Adrenal gland (tissue), 12 donors: ENCODE data around the gene SEC16A. TPM values are rescaled to one million over a fixed set of nuclear protein-coding genes. Genes with fewer than 3 reads are reported as not detected.

ENCODE experiments used
- DNase-seq, 7 donors: peaks; one replicate each; pipeline ENCODE4 v3.0.0-alpha.2; 2019 to 2020
- H3K27ac ChIP-seq, 5 donors: fragments of 200-600 bp; sonication (generic) in 4 of 5; 1 replicate in 3 of 5; 2 replicates in 2 of 5; pipeline versions ENCODE4 v1.5.1 to v1.8.0; 2016 to 2020; ENCODE audit warnings: mild to moderate bottlenecking in 1 of 5
- H3K27me3 ChIP-seq: fragments of 200-600 bp; 2 replicates; pipeline ENCODE4 v1.8.0; 2021
- H3K36me3 ChIP-seq, 2 donors: fragments of 200-600 bp; replicated peaks in 1 of 2; 1 replicate in 1 of 2; 2 replicates in 1 of 2; pipeline versions ENCODE4 v1.5.1 to v1.8.0; 2018 to 2022
- H3K4me1 ChIP-seq, 2 donors: fragments of 200-600 bp; replicated peaks in 1 of 2; 1 replicate in 1 of 2; 2 replicates in 1 of 2; pipeline versions ENCODE4 v1.5.1 to v1.8.0; 2018 to 2021
- H3K4me3 ChIP-seq, 4 donors: fragments of 200-600 bp; sonication (generic) in 3 of 4; one replicate each; pipeline ENCODE4 v1.5.1; 2016 to 2018
- H3K9me3 ChIP-seq, 3 donors: fragments of 200-600 bp; sonication (generic) in 1 of 3; replicated peaks in 1 of 3; 1 replicate in 2 of 3; 2 replicates in 1 of 3; pipeline versions ENCODE4 v1.5.1 to v1.8.0; 2016 to 2021
- POLR2A ChIP-seq, 2 donors: fragments of 450-650 bp; IDR thresholded peaks; one replicate each; pipeline ENCODE4 v1.6.1; 2017; ENCODE audit warnings: antibody characterized with exemption in 2 of 2, mild to moderate bottlenecking in 2 of 2, moderate library complexity in 1 of 2
- WGBS, 4 donors: extraction: QIAGEN DNeasy Blood & Tissue Kit in 2 of 4; methylation state at CpG; one replicate each; pipeline versions ENCODE4 v1.1.5 to v1.1.7; 2013 to 2017; 5-methylcytosine and 5-hydroxymethylcytosine counted together
- intact Hi-C, 2 donors: fragments of 100-400 bp; cut with DNase I; formaldehyde crosslinking; loops; one replicate each; pipeline versions ENCODE4 v1.14.1 to v1.15.0; 2022 to 2023
- polyA plus RNA-seq, 3 donors: library from polyadenylated mRNA; stranded (reverse); fragments of 200-250 nt in 2 of 3; fragments of 350-450 nt in 1 of 3; fragmentation: Illumina TruSeq in 1 of 3; extraction: RNeasy Lipid Tissue Mini Kit (QIAGEN cat#74804) in 1 of 3; gene quantifications; one replicate each; pipeline ENCODE4 v1.2.3, GENCODE V29; 2013 to 2014
- total RNA-seq, 9 donors: library from RNA; depleted of rRNA in 4 of 9; stranded (reverse); fragments of >200 nt in 4 of 9; fragments of 120-200 nt in 1 of 9; fragmentation: NEBNext Ultra II Directional in 1 of 9; extraction: Animal tissue kit (Norgen Biotek cat#: 25700) in 1 of 9; gene quantifications; one replicate each; pipeline versions ENCODE4 v1.1.0 to v1.2.4, GENCODE V29; 2013 to 2023
- TF ChIP-seq, protein P1 (sequence below), 6 experiments: fragments of 450-650 bp in 4 of 6; fragments of 200-600 bp in 2 of 6; sonication (generic) in 1 of 6; IDR thresholded peaks; 1 replicate in 5 of 6; 2 replicates in 1 of 6; pipeline versions ENCODE4 v1.5.1 to v1.8.0; 2016 to 2021; ENCODE audit warnings: antibody characterized with exemption in 6 of 6, mild to moderate bottlenecking in 2 of 6, moderate library complexity in 1 of 6
- donor health status: healthy with polysubstance abuse.
- donor health status: Bipolar disorder and iron deficiency.
- donor health status: DM: yes; HTN: yes; CAD: no.
- donor health status: DM: no; HTN: no; CAD: no.
- donor health status: DM: no; HTN: no; CAD: no.
- donor health status: DM: yes; HTN: yes; CAD: no.

SEC16A gene
- total and polyA plus RNA-seq, 12 donors, result 18.8 to 107 (median 56.5) TPM

DNA sequence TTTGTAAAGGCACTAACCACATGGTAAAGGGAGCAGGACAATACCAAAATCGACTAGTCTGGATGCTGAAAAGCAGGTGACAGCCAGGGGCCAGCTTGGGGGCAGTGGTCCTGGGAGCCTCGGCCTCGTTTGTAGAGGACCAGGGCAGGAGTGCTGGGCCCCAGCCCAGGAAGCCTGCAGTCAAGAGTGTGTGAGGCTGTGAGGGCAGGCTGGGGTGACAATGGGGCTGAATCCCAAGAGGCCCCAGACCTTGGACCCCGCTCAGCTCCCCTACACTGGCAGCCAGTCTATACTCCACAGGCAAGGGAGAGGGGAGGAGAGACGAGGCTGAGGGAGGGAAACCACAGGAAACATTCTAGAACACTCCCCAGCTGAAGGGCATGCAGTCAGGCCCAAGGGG is 40.6 kb downstream of the SEC16A start:
- Histone ChIP-seq H3K27ac (peak overlapping the region in 3 of 5 donors; percentile 42 to 80 (median 43)), H3K9me3 (no peaks in the 10 kb centered on the region), H3K4me3 (no peak overlapping the region), H3K36me3 (peaks cover 0 to 65% of the 10 kb centered on the region in 2 donors), H3K4me1 (peaks cover 26 to 32% of the 10 kb centered on the region in 2 donors), H3K27me3 (no peaks in the 10 kb centered on the region)
- intact Hi-C loops, result no loop called here
- peak in 1 of 7 donors; percentile 13 for DNase-seq
- whole genome bisulfite sequencing, 4 donors, result 85 to 90% (median 88%) methylated on average over 5 of the region's 5 CpGs
- TF ChIP-seq, protein P1, sequence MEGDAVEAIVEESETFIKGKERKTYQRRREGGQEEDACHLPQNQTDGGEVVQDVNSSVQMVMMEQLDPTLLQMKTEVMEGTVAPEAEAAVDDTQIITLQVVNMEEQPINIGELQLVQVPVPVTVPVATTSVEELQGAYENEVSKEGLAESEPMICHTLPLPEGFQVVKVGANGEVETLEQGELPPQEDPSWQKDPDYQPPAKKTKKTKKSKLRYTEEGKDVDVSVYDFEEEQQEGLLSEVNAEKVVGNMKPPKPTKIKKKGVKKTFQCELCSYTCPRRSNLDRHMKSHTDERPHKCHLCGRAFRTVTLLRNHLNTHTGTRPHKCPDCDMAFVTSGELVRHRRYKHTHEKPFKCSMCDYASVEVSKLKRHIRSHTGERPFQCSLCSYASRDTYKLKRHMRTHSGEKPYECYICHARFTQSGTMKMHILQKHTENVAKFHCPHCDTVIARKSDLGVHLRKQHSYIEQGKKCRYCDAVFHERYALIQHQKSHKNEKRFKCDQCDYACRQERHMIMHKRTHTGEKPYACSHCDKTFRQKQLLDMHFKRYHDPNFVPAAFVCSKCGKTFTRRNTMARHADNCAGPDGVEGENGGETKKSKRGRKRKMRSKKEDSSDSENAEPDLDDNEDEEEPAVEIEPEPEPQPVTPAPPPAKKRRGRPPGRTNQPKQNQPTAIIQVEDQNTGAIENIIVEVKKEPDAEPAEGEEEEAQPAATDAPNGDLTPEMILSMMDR (IDR thresholded peaks at IDR 0.05), result no peak
- no peak for TF ChIP-seq POLR2A (IDR thresholded peaks at IDR 0.05)

DNA sequence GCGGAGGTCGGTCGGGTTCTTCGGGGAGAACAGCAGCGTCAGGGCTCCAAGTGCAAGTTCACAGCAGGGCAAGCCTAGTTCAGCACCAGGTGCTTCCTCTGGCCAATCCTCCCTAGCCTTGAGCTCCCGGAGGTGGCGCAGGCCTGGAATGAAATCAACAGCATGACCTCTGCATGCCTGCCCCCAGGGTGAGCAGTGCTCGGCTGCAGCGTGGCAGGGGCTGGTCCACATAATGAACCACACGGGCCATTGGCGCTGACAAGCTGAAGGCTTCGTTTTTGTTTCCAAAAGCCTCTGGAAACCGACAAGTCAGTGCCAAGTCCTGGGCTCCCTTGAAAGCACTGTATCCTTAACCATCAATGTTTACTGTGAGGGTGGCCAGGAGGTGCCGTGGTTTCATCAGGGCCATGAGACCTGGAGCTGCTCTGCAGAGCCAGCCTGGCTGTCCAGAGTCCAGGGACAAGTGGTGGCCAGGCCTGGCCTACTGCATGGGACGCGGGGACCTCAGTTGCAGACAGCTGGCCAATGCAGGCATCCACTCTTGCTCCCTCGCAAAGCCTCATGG is 41.1 kb downstream of the SEC16A start:
- Histone ChIP-seq H3K9me3 (no peaks in the 10 kb centered on the region), H3K27ac (peak overlapping the region in 3 of 5 donors; percentile 42 to 80 (median 43)), H3K36me3 (peaks cover 0 to 60% of the 10 kb centered on the region in 2 donors), H3K4me1 (peaks cover 26 to 37% of the 10 kb centered on the region in 2 donors), H3K4me3 (no peak overlapping the region), H3K27me3 (no peaks in the 10 kb centered on the region)
- DNase-seq, result peak; percentile 22 to 82 (median 69)
- WGBS, 4 donors, result 65 to 73% (median 68%) methylated on average over 14 to 17 of the region's 17 CpGs
- intact Hi-C loops, result no loop called here
- no peak for TF ChIP-seq POLR2A (IDR thresholded peaks at IDR 0.05)
- TF ChIP-seq, protein P1 (IDR thresholded peaks at IDR 0.05), result no peak

DNA sequence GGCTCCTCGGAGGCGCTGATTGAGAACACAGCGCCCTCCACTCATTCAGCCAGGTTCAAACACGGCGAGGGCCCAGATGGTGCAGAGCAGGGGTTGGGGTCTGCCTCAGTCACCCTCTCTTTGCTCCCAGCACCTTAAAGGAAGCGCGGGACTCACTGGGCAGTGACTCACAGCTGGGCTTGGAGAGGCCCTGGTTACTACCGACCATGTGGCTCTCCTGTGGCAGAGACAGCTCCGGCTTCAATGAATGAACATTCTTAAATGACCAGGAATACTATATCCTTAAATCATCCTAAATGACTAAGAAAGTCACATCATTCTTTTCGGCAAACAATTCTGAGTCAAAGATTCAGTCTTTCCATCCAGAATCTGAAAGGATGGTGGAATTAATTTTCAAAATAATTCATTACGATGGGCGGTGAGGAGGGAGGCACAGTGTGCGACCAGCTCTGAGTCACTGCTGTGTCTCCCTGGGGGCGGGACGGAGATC is 41.6 kb downstream of the SEC16A start:
- DNase-seq, result peak in 6 of 7 donors; percentile 13 to 63 (median 52)
- H3K36me3 ChIP-seq, result peaks cover 0 to 55% of the 10 kb centered on the region in 2 donors
- no peaks in the 10 kb centered on the region for H3K9me3 ChIP-seq
- H3K4me3 ChIP-seq, result no peak overlapping the region
- H3K27ac ChIP-seq, result peak overlapping the region in 3 of 5 donors; percentile 43 to 80 (median 66)
- intact Hi-C loops, result no loop called here
- no peaks in the 10 kb centered on the region for H3K27me3 ChIP-seq
- H3K4me1 ChIP-seq, result peaks cover 26 to 42% of the 10 kb centered on the region in 2 donors
- 75 to 81% (median 78%) methylated on average over 14 to 15 of the region's 15 CpGs for WGBS, 4 donors
- no peak for TF ChIP-seq POLR2A (IDR thresholded peaks at IDR 0.05)
- TF ChIP-seq, protein P1 (IDR thresholded peaks at IDR 0.05), result no peak

DNA sequence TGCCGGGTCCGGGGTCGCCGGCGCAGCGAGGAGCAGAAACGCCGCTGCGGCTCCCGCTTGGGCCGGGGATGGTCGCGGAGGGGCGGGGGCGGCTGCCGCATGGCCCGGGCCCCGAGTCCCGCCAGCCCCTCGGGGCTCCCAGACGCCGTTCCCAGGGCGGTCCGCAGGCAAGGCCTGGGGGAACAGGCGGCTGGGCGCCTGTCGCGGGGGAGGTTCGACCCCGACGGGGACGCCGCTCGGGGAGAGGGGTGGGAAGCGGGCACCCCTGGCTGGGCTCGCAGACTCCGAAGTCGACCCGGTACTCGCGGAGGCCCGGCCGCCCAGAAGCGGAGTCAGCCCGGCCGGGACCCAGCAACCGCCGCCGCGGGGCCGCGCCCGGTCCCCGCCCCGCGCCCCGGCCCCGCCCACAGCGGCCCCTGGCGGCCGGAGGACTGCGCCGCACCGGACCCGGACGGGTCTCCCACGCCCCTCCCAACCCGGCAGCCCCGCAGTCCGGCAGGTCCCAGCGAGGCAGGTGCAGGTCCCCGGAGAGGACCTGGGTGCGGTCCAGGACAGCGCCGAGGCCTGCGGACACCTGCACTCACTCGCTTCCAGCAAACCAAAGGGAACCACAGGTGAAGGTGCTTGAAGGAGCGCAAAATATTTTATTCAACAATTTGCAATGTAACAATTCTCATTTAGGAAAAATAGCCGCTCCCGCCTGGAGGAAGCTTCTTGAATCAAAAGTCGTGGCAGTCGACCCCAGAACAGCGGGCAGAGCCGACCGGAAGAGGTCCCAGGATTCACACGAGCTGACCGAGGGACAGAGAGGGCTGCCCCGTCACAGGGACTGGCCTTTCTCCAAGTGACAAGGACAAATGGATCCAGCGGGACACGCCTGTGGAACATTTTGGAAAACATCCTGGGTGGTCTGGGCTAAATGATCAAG is 43.1 kb downstream of the SEC16A start, which contains the start of gene INPP5E:
TSS of gene INPP5E (minus strand) at position 365 of the 928 bp plus-strand sequence. CDS start 426 bp downstream, outside the sequence.
- H3K27me3 ChIP-seq, result no peaks in the 10 kb centered on the region
- H3K9me3 ChIP-seq, result no peaks in the 10 kb centered on the region
- WGBS, 4 donors, result 4 to 18% (median 10%) methylated on average over 13 to 90 of the region's 90 CpGs
- peak within 1 kb of the TSS in 4 of 5 donors; percentile 6 to 80 (median 50) for H3K27ac ChIP-seq
- peaks cover 0 to 40% of the 10 kb centered on the region in 2 donors for H3K36me3 ChIP-seq
- peak within 1 kb of the TSS; percentile 16 to 97 (median 62) for H3K4me3 ChIP-seq
- peak; percentile 58 to 80 (median 73) for DNase-seq
- TF ChIP-seq, protein P1 (IDR thresholded peaks at IDR 0.05), result peak in 5 of 6 experiments; percentile 38 to 77 (median 68)
- TF ChIP-seq POLR2A (IDR thresholded peaks at IDR 0.05), result peak in 1 of 2 donors; percentile 24
- peaks cover 26 to 43% of the 10 kb centered on the region in 2 donors for H3K4me1 ChIP-seq
- intact Hi-C loops, result no loop called here
